Dermis blood vessel endothelial cell (primary cell): Measurements from ENCODE around the gene SORBS2. TPM values are rescaled to one million over a fixed set of nuclear protein-coding genes. Genes with fewer than 3 reads are reported as not detected.

Experiments used
- DNase-seq: peaks from one replicate; pipeline ENCODE4 v3.0.0; 2010
- total RNA-seq: library from RNA; depleted of rRNA; stranded (reverse); fragments of >200 nt; gene quantifications from 2 replicates; pipeline ENCODE4 v1.2.3, GENCODE V29; 2014

The SORBS2 gene
- total RNA-seq, 1 donor from 2014 or later = 104 TPM

DNA sequence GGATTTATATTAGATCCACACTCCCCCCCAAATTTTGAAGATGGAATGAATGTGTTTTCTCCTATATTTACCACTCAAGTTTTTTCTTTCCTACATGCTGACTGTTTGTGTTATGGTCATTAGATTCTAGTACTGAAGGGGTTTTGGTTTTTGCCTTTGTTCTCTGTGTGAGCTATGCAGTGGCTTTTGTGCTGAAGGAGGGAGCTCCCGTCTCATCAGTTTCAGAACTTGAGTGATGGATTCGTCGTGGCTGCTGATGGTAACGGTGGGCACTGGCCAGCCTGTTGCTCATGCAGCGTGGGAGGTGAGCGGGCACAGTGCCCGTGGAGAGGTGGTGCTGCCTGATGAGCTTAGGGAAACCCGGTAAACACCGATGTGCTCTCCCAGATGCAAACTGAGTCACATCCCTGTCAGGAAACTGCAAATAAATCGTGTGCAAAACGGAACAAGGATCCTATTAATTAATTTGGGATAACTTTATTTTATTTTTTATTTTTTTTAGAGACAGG, 101.5 kb downstream of the SORBS2 start:
- peak; percentile 89 for DNase-seq

DNA sequence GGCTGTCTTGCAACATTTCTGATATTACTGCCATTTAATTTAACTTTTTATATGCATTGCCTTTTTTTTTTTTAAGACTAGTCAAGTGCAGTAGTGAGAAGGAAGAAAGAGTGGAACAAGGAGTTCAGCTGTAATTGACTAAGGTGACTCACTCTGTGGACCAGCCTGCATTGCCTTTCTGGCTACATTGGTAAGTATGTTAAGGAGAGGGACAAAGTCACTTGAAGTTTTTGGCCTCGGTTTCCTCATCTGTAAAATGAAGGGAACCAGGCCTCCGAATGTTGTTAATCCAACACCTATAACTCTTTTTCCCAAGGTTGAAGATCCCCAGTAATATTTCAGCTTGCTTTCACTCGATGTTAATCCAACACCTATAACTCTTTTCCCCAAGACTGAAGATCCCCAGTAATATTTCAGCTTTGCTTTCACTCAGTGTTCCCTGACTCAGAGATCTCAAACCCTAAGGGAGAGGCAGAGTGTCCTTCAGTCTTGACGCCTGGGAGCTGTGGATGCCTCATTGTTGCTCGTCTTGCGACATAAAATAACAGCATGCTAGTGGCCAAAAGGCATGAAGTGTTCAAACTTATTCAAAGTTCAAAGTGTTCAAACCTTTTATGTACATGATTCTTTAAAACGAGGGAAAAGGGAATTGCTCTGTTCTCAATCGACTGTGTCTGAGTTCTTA, 102.0 kb downstream of the SORBS2 start:
- DNase-seq = peak; percentile 48

DNA sequence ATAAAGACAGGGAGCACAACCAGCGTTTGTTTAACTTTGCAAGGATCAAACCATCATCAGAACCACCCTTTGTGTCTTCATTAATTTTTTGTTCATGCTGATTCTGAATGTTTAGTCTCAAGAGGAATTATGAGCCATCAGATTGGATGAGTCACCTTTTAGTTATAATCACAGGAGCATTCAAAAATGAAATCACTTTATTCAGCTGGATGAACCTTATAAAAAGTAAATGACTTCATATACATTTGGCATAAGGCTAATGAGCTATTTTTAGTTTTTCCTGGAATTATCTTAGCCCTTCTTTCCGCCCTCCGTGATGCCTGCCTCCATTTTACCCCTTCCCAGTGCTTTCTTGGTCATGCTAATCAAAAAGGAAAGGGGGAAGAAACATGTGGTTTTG, 103.6 kb downstream of the SORBS2 start:
- peak; percentile 83 for DNase-seq

DNA sequence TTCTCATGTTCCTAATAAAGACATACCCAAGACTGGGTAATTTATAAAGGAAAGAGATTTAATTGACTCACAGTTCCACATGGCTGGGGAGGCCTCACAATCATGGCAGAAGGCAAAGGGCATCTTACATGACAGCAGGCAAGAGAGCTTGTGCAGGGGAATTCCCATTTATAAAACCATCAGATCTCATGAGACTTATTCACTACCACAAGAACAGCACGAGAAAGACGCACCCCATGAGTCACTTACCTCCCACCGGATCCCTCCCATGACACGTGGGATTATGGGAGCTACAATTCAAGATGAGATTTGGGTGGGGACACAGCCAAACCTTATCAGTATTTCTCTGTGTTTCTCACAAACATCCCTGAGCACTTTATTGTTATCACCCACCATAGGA, 104.4 kb downstream of the SORBS2 start:
- DNase-seq = peak; percentile 26

DNA sequence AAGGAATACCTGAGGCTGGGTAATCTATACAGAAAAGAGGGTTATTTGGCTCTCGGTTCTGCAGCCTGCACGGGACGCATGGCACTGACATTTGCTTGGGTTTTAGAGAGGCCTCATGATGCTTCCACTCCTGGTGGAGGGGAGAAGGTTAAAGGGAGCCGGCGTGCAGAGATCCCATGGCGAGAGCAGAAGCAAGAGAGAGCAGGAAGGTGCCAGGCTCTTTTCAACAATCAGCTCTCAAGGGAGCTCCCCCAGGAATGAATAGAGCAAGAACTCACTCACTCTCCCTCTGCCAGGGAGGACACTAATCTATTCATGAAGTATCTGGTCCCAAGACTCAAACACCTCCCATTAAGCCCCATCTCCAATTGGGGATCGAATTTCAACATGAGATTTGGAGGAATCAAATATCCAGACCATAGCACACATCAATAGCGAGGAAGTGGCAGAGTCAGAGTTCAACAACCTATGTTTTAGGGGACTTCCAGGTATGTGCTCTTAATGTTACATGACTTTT, 109.8 kb downstream of the SORBS2 start:
- no peak for DNase-seq

DNA sequence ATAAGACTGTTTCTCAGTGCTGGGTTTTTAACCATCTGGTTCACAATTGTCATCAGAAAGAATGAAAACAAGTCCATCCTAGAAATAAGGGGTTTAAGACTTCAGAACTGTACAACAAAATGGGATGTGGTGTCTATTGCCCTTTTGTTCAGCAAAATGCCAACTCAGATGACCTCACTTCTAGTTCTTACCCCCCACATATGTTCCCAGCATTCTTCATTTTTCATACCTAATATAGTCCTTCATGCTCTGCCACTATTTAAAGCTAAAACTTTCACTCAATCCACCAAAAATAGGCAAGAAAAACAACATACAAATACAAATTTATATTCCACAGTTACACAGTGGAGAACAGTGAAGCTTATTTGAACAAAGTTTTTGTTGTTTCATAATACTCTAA, 111.4 kb downstream of the SORBS2 start:
- DNase-seq = no peak

DNA sequence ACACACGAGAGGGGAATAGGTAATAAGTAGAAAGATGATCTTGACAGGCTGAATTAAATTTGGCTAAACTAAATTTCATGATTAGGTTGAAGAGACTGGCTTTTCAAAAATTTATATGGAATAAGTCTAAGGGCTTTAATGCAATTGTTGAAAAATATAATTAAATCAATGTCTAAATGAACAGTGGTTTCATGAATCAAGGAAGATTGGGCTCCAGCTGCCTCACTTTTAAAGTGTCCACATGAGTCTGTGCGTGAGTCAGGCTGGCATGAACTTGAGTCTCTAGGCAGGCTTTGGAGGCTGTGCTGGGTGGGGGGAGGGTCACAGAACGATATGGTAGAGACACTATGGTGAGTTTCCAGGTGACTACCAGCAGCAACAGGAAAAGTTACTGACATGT, 111.9 kb downstream of the SORBS2 start:
- DNase-seq = no peak

DNA sequence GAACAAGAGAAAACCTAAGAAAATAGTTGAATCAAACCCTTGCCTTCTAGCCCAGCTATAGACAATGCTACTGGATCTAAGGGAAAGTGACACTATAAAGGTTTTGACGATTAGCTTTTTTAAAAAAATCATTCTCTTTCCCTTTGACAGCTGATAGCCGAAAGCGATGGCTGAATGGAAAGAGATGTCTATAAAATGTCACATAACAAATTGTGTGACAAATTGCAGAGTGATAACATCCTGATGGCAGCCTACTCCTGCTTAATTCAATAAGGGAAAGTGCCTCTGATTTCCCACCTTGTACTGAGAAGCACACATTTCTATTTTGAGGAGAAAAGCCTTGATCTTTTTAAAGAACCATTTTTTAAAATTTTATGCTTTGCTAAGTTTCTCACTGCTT, 114.5 kb downstream of the SORBS2 start:
- DNase-seq = no peak

DNA sequence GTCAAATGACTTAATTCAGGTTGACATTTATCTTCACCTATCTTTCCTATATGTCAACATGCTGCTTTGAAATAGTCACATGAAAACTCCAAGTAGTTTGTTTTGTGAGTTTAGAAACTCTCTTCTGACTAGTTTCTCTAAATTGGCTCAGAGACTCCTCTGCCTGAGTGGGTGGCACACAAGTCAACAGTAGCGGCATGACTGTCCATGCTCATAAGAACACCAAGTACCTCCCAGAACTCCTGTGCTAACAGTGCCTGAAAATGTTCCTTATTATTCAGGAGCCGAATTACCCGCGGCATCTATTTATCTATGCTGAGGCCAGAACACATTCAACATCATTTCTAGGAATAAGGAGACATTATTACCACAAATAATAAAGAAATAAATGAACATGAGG, 116.3 kb downstream of the SORBS2 start:
- DNase-seq = no peak

DNA sequence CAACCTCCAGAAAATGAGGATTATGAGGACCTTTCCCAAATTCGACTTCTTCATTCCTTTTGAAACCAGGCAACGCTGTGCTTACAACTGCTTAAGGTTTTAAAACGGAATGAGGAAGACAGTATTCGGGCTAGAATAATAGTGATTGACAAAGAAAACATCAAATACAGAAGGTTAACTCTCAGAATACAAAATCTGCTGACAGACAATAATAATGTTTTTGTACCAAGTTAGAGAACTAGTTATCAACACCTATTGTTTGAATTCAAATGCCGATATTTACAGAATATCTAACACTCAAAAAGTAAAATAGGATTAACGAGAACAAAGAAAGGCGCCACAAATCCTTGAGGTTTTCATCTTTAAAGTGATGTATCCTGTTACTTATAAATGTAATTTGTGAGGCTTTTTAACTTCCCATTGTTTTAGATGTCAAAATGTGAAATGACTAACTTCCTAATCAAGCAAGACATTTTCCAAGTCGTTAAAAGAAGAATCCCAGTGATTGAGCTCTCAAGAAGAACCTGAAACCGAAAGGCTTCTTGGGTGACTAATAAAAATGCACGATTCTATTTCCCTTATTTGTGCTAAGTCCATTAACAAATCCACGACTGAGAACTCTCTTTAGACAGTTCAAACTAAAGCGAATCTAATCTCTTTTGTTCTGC, 118.3 kb downstream of the SORBS2 start:
- DNase-seq = peak; percentile 93

DNA sequence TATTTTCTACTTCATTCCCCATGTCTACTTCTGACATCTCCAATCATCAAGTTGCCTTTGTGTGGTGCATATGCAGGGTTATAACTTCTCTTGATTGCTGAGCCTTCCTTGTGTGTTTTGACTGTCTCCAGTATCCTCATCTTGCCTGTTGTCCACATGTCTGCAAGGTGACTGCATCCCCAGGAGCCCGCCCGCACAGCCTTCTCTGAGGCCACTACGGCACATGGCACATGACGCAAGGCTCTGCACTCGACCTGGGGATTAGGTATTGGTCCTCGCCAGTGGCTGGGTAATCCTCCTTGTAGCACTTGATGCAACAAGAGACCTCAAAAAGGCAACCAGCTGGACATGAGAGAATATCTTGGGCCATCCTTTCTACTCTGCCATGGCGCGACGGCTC, 122.6 kb downstream of the SORBS2 start:
- no peak for DNase-seq

- DNase-seq = no peak
These were observed 126.2 kb downstream of the SORBS2 start for GRCh38 chr4:185685804-185686203.

GRCh38 chr4:185683896-185684295, 128.1 kb downstream of the SORBS2 start:
- no peak for DNase-seq

- DNase-seq = no peak
These were observed 128.8 kb downstream of the SORBS2 start for GRCh38 chr4:185683222-185683621.

DNA sequence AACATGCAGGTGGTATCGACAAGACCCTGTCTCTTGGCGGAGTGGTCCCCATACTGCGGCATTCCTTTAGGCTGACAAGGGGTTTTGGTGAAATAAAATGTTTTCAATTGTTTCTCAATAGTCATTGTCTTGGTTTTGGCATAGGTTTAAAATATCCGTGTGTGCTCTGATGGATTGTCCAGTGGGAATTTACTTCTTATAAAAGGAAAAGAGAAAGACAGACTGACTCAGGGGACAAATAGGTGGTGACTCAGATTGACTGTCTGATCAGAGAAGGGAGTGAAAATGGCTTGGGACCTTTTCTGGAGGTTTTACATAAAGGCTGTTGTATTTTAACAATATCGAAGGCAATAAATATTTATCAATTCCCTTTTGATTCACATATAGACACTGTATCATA, 129.8 kb downstream of the SORBS2 start:
- DNase-seq = peak; percentile 69

GRCh38 chr4:185681604-185682003, 130.4 kb downstream of the SORBS2 start:
- no peak for DNase-seq

- DNase-seq = no peak
These were observed 131.4 kb downstream of the SORBS2 start for GRCh38 chr4:185680617-185681016.

GRCh38 chr4:185679523-185679922, 132.5 kb downstream of the SORBS2 start:
- no peak for DNase-seq

- no peak for DNase-seq
These were observed 134.2 kb downstream of the SORBS2 start for GRCh38 chr4:185677637-185678314.

GRCh38 chr4:185672618-185673017, 139.4 kb downstream of the SORBS2 start:
- DNase-seq = no peak

DNA sequence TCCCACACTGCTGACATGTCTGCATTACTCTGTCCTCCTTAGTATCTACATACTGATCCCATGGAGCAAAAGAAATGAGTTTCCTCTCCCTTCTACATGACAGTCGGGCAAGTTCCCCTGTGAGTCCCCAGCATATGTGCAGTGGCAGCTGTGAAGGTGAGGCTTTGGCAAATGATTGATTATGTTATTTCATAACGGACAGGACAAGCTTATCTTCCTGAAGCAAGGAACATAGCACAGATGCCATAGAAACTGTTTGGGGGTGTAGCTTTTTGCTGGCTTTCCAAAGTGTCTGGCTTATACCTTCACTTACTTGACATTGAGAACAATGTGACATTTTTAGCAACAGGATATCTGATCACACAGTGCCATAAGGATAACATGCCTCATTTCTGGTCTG, 139.8 kb downstream of the SORBS2 start:
- peak; percentile 17 for DNase-seq

DNA sequence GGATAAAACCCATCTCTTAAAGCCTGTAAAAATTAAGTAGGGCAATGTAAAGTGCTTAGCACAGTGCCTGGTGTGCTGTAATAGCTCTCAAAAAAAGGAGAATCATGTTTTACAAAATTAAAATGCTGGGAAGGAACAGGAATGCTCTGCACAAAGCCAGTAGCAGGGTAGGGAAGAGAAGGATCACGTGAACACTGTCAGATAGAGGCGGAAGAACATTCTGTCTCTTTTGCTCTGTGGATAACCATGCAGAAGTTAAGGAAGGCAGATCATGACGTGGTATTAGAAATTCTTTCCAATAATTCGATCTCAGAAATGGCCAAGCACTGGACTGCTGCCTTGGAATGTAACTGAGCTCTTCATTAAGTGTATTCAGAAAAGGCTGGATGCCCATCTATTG, 140.5 kb downstream of the SORBS2 start:
- DNase-seq = no peak

GRCh38 chr4:185671066-185671465, 140.9 kb downstream of the SORBS2 start:
- DNase-seq = no peak

DNA sequence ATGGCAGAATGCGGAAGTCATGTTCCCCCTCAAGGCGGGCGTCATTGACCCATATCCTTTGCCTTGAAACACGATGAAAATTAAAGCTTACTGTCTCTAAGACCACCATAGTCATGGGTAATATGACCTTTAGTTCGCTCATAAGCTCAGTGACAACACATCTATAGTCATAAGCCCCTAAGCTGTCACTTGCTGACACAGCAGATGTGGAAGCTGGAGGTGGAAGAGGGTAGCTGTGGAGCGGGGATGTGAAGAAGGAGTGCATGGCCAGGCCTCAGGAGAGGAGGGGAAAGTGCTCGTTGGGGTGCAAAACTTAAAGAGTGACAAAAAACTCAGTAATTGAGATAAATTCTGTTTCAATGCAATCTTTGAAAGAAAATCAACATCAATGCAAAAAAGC, 142.7 kb downstream of the SORBS2 start:
- no peak for DNase-seq
